Adrenal gland (tissue), 12 donors: ENCODE data around the gene LIM2. TPM values are rescaled to one million over a fixed set of nuclear protein-coding genes. Genes with fewer than 3 reads are reported as not detected.
"Not testable (repeated sequence)": the region's sequence is repeated elsewhere in the genome, so short reads cannot be mapped to it uniquely, and the experiment has no call there.

Experiments
- DNase-seq, 7 donors: peaks; one replicate each; pipeline ENCODE4 v3.0.0-alpha.2; 2019 to 2020
- H3K27ac ChIP-seq, 5 donors: fragments of 200-600 bp; sonication (generic) in 4 of 5; 1 replicate in 3 of 5; 2 replicates in 2 of 5; pipeline versions ENCODE4 v1.5.1 to v1.8.0; 2016 to 2020; ENCODE audit warnings: mild to moderate bottlenecking in 1 of 5
- H3K27me3 ChIP-seq: fragments of 200-600 bp; 2 replicates; pipeline ENCODE4 v1.8.0; 2021
- H3K36me3 ChIP-seq, 2 donors: fragments of 200-600 bp; replicated peaks in 1 of 2; 1 replicate in 1 of 2; 2 replicates in 1 of 2; pipeline versions ENCODE4 v1.5.1 to v1.8.0; 2018 to 2022
- H3K4me1 ChIP-seq, 2 donors: fragments of 200-600 bp; replicated peaks in 1 of 2; 1 replicate in 1 of 2; 2 replicates in 1 of 2; pipeline versions ENCODE4 v1.5.1 to v1.8.0; 2018 to 2021
- H3K4me3 ChIP-seq, 4 donors: fragments of 200-600 bp; sonication (generic) in 3 of 4; one replicate each; pipeline ENCODE4 v1.5.1; 2016 to 2018
- H3K9me3 ChIP-seq, 3 donors: fragments of 200-600 bp; sonication (generic) in 1 of 3; replicated peaks in 1 of 3; 1 replicate in 2 of 3; 2 replicates in 1 of 3; pipeline versions ENCODE4 v1.5.1 to v1.8.0; 2016 to 2021
- POLR2A ChIP-seq, 2 donors: fragments of 450-650 bp; IDR thresholded peaks; one replicate each; pipeline ENCODE4 v1.6.1; 2017; ENCODE audit warnings: antibody characterized with exemption in 2 of 2, mild to moderate bottlenecking in 2 of 2, moderate library complexity in 1 of 2
- WGBS, 4 donors: extraction: QIAGEN DNeasy Blood & Tissue Kit in 2 of 4; methylation state at CpG; one replicate each; pipeline versions ENCODE4 v1.1.5 to v1.1.7; 2013 to 2017; 5-methylcytosine and 5-hydroxymethylcytosine counted together
- intact Hi-C, 2 donors: fragments of 100-400 bp; cut with DNase I; formaldehyde crosslinking; loops; one replicate each; pipeline versions ENCODE4 v1.14.1 to v1.15.0; 2022 to 2023
- polyA plus RNA-seq, 3 donors: library from polyadenylated mRNA; stranded (reverse); fragments of 200-250 nt in 2 of 3; fragments of 350-450 nt in 1 of 3; fragmentation: Illumina TruSeq in 1 of 3; extraction: RNeasy Lipid Tissue Mini Kit (QIAGEN cat#74804) in 1 of 3; gene quantifications; one replicate each; pipeline ENCODE4 v1.2.3, GENCODE V29; 2013 to 2014
- total RNA-seq, 9 donors: library from RNA; depleted of rRNA in 4 of 9; stranded (reverse); fragments of >200 nt in 4 of 9; fragments of 120-200 nt in 1 of 9; fragmentation: NEBNext Ultra II Directional in 1 of 9; extraction: Animal tissue kit (Norgen Biotek cat#: 25700) in 1 of 9; gene quantifications; one replicate each; pipeline versions ENCODE4 v1.1.0 to v1.2.4, GENCODE V29; 2013 to 2023
- TF ChIP-seq, protein P1 (sequence below), 6 experiments: fragments of 450-650 bp in 4 of 6; fragments of 200-600 bp in 2 of 6; sonication (generic) in 1 of 6; IDR thresholded peaks; 1 replicate in 5 of 6; 2 replicates in 1 of 6; pipeline versions ENCODE4 v1.5.1 to v1.8.0; 2016 to 2021; ENCODE audit warnings: antibody characterized with exemption in 6 of 6, mild to moderate bottlenecking in 2 of 6, moderate library complexity in 1 of 6
- donor health status: healthy with polysubstance abuse.
- donor health status: Bipolar disorder and iron deficiency.
- donor health status: DM: yes; HTN: yes; CAD: no.
- donor health status: DM: no; HTN: no; CAD: no.
- donor health status: DM: no; HTN: no; CAD: no.
- donor health status: DM: yes; HTN: yes; CAD: no.

LIM2 gene
- total and polyA plus RNA-seq, 12 donors, result not detected

DNA sequence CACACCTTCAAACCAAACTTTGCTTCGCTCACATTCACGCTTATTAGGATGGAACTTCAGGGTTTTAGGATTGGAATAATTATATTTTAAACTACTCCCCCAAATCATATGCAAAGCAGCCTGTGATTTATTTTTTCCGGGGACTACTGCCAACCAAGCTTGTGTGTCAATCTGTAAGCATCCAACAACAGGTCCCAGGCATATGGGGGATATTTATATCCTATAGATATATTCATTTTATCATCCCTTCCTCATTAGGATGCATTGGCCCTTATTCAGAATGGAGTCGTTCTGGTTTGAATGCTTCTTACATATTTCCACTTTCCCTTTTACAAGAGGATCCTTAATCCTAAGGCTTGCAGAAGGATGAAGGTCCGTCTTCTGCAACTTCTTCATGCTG, 11.5 kb upstream of the LIM2 start:
- 91 to 93% (median 92%) methylated on average over 5 of the region's 5 CpGs for WGBS, 4 donors
- intact Hi-C loops, result no loop called here
- Histone ChIP-seq H3K27ac (no peak overlapping the region), H3K27me3 (no peaks in the 10 kb centered on the region), H3K36me3 (no peaks in the 10 kb centered on the region), H3K4me1 (peaks cover 3 to 5% of the 10 kb centered on the region in 2 donors), H3K9me3 (no peaks in the 10 kb centered on the region), H3K4me3 (no peak overlapping the region)
- no peak for DNase-seq
- TF ChIP-seq, protein P1, sequence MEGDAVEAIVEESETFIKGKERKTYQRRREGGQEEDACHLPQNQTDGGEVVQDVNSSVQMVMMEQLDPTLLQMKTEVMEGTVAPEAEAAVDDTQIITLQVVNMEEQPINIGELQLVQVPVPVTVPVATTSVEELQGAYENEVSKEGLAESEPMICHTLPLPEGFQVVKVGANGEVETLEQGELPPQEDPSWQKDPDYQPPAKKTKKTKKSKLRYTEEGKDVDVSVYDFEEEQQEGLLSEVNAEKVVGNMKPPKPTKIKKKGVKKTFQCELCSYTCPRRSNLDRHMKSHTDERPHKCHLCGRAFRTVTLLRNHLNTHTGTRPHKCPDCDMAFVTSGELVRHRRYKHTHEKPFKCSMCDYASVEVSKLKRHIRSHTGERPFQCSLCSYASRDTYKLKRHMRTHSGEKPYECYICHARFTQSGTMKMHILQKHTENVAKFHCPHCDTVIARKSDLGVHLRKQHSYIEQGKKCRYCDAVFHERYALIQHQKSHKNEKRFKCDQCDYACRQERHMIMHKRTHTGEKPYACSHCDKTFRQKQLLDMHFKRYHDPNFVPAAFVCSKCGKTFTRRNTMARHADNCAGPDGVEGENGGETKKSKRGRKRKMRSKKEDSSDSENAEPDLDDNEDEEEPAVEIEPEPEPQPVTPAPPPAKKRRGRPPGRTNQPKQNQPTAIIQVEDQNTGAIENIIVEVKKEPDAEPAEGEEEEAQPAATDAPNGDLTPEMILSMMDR (IDR thresholded peaks at IDR 0.05), result no peak
- no peak for TF ChIP-seq POLR2A (IDR thresholded peaks at IDR 0.05)

DNA sequence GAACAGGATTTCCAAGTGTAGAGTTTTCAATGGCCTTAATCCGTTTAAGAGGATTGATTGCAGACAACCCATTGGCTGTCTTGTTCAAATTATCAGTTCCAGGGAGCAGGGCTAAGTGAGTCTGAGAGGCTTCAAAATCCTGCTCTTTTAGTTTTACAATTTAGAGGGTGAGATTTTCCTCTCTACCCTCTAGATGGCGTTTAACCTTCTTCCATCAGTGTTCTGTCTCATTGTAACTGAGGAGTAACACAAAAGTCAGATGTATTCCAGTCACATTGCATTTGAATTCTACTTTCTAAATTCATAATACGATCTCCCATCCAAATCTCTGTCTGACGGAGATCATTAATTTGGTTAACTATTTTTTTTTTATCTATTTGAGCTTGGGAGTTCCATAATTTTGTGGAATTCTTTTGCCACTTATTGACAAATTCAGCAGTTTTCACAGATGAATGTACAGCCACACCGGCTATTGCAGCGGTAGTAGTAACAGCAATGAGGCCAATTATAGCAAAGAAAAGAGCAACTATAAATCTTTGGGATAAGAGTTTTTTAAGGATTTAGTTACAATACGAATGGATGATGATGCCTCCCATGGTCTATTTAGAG, 10.4 kb upstream of the LIM2 start:
- Histone ChIP-seq H3K4me3 (no peak overlapping the region), H3K27me3 (no peaks in the 10 kb centered on the region), H3K4me1 (peaks cover 3 to 6% of the 10 kb centered on the region in 2 donors), H3K36me3 (no peaks in the 10 kb centered on the region), H3K27ac (no peak overlapping the region), H3K9me3 (no peaks in the 10 kb centered on the region)
- intact Hi-C loops, result no loop called here
- 40 to 43% (median 41%) methylated on average over 7 of the region's 7 CpGs for WGBS, 4 donors
- TF ChIP-seq, protein P1 (IDR thresholded peaks at IDR 0.05), result peak; percentile 21 to 60 (median 41)
- no peak for TF ChIP-seq POLR2A (IDR thresholded peaks at IDR 0.05)
- no peak for DNase-seq

DNA sequence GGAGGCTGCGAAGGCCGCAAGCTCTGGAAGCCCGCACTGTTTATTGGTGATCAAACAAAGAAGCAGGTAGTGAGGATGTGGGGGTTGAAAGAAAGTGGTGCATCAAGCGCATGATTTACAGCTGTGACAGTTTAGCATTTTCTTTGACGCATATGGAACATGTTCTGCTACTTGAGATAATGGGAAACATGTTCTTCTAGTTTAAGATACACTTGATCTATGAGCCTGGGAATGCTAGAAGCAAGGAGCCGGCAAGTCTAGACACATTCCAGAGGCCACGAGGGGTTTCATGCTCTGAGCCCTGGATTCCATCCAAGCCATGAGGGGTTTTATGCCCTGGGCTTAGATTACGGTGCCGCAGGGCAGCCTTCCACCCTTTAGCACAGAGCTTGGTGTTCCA, 9.7 kb upstream of the LIM2 start:
- DNase-seq, intact Hi-C loops, H3K4me3 ChIP-seq, H3K36me3 ChIP-seq, H3K27ac ChIP-seq, H3K27me3 ChIP-seq, H3K4me1 ChIP-seq, H3K9me3 ChIP-seq: not testable (repeated sequence)
- WGBS, 4 donors, result 71 to 79% (median 78%) methylated on average over 9 of the region's 9 CpGs

DNA sequence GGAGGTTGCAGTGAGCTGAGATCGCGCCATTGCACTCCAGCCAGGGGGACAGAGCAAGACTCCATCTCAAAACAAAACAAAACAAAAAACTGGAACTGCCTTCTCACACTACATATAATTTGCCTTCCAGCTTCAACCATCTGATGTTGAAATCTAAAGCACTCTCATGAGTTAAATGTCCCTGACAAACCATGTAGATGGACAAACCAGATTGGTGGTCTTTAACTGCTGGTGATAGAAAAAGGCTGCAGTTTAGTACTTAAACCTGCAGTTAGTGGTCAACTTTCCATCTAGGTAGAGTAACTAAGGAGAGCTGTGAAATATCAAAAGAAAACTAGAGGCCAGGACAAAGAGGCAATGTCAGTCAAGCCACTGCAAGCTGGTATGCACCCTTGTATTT, 8.4 kb upstream of the LIM2 start:
- no peak overlapping the region for H3K27ac ChIP-seq
- TF ChIP-seq POLR2A (IDR thresholded peaks at IDR 0.05), result no peak
- TF ChIP-seq, protein P1 (IDR thresholded peaks at IDR 0.05), result no peak
- DNase-seq, result no peak
- H3K4me3 ChIP-seq, result no peak overlapping the region
- H3K4me1 ChIP-seq, result peaks cover 3 to 6% of the 10 kb centered on the region in 2 donors
- no peaks in the 10 kb centered on the region for H3K9me3 ChIP-seq
- no peaks in the 10 kb centered on the region for H3K36me3 ChIP-seq
- H3K27me3 ChIP-seq, result no peaks in the 10 kb centered on the region
- intact Hi-C loops, result no loop called here
- 92 to 100% (median 95%) methylated on average over 2 of the region's 2 CpGs for WGBS, 4 donors
